Psoas muscle (tissue), 8 donors: ENCODE data around the gene SYNGR3. TPM values are rescaled to one million over a fixed set of nuclear protein-coding genes. Genes with fewer than 3 reads are reported as not detected.

Experiments used
- ATAC-seq, 4 donors: fragments of 200-7000 bp; cut with Tn5 transposase; one replicate each; pipeline ENCODE4 v1.9.1; 2020; ENCODE audit warnings: moderate library complexity in 3 of 4, mild to moderate bottlenecking in 2 of 4
- DNase-seq, 2 donors: peaks; one replicate each; pipeline ENCODE4 v3.0.0-alpha.2; 2020
- H3K27ac ChIP-seq: fragments of 200-600 bp; one replicate; pipeline ENCODE4 v1.8.0; 2022
- H3K27me3 ChIP-seq, 3 donors: fragments of 200-600 bp in 1 of 3; one replicate each; pipeline versions ENCODE4 v1.6.1 to v1.8.0; 2013 to 2022; ENCODE audit warnings: low read length in 2 of 3, mild to moderate bottlenecking in 2 of 3, moderate library complexity in 1 of 3; ENCODE audit not compliant: insufficient read depth in 3 of 3
- H3K36me3 ChIP-seq, 2 donors: fragments of 200-600 bp in 1 of 2; one replicate each; pipeline versions ENCODE4 v1.6.1 to v1.8.0; 2013 to 2022; ENCODE audit warnings: low read depth in 1 of 2, mild to moderate bottlenecking in 1 of 2, moderate library complexity in 1 of 2; ENCODE audit not compliant: insufficient read depth in 1 of 2
- H3K4me1 ChIP-seq: fragments of 200-600 bp; one replicate; pipeline ENCODE4 v1.8.0; 2022
- H3K4me3 ChIP-seq: fragments of 200-600 bp; one replicate; pipeline ENCODE4 v1.8.0; 2022; ENCODE audit warnings: mild to moderate bottlenecking
- H3K9me3 ChIP-seq: fragments of 200-600 bp; one replicate; pipeline ENCODE4 v1.8.0; 2022
- CTCF ChIP-seq: fragments of 200-600 bp; IDR thresholded peaks from one replicate; pipeline ENCODE4 v1.8.0; 2022; ENCODE audit warnings: antibody characterized with exemption
- WGBS, 3 donors: extraction: QIAGEN DNeasy Blood & Tissue Kit; methylation state at CpG; one replicate each; pipeline versions ENCODE4 v1.1.6 to v1.1.7; 2013; 5-methylcytosine and 5-hydroxymethylcytosine counted together
- intact Hi-C, 2 donors: fragments of 100-400 bp; cut with DNase I; formaldehyde crosslinking; loops; one replicate each; pipeline versions ENCODE4 v1.11.0 to v1.14.2; 2022
- polyA plus RNA-seq, 3 donors: library from polyadenylated mRNA; stranded (reverse); fragments of 200-250 nt; gene quantifications; one replicate each; pipeline ENCODE4 v1.2.3, GENCODE V29; 2013
- total RNA-seq, 4 donors: library from RNA; stranded (reverse); fragmentation: NEBNext Ultra II Directional in 2 of 4; extraction: Animal tissue kit (Norgen Biotek cat#: 25700) in 2 of 4; gene quantifications; one replicate each; pipeline versions ENCODE4 v1.2.1 to v1.2.4, GENCODE V29; 2021 to 2023
- donor health status: healthy with polysubstance abuse.
- donor health status: DM: no; HTN: no; CAD: no; lungs with moderate emphysema.
- donor health status: Bipolar disorder and iron deficiency.
- donor health status: healthy.
- donor health status: DM: yes; HTN: yes; CAD: no.
- donor health status: DM: no; HTN: no; CAD: no.
- donor health status: DM: no; HTN: no; CAD: no.
- donor health status: DM: yes; HTN: yes; CAD: no.

SYNGR3 gene
- total and polyA plus RNA-seq, 7 donors = 0.24 to 0.85 (median 0.25) TPM; not detected in 1

DNA sequence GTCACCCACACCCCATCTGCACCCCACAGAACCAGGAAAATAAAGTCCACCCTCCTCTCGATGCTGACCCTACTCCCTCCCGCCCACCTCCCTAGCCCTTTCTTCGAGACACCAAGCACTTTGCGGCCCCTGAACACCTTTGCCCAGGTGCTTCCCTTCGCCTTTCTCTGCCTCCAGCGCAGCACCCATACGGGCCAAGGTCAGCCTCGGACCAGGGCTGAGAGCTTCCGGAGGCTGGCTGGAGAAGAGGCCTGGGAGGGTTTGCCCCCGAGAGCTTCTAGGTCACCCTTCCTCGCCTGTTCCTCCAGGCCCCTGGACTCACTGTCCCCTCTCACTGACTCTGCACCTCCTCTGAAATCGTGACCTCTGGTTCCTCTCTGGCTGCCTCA lies 34.3 kb downstream of the SYNGR3 start:
- DNase-seq = no peak
- ATAC-seq = no peak
- Histone ChIP-seq H3K4me1 (peaks cover 24% of the 10 kb centered on the region), H3K27ac (peak overlapping the region; percentile 52), H3K4me3 (peak overlapping the region; percentile 46), H3K27me3 (peaks cover 0 to 27% (median 16%) of the 10 kb centered on the region in 3 donors), H3K9me3 (no peaks in the 10 kb centered on the region), H3K36me3 (no peaks in the 10 kb centered on the region)
- intact Hi-C loops = loop anchor here in 1 of 2 donors (5.0 kb wide), 1 partner anchor 128 kb away; no protein-coding TSS in a partner anchor
- TF ChIP-seq CTCF = no peak
- WGBS, 3 donors = 82 to 85% (median 83%) methylated on average over 11 to 12 of the region's 12 CpGs

DNA sequence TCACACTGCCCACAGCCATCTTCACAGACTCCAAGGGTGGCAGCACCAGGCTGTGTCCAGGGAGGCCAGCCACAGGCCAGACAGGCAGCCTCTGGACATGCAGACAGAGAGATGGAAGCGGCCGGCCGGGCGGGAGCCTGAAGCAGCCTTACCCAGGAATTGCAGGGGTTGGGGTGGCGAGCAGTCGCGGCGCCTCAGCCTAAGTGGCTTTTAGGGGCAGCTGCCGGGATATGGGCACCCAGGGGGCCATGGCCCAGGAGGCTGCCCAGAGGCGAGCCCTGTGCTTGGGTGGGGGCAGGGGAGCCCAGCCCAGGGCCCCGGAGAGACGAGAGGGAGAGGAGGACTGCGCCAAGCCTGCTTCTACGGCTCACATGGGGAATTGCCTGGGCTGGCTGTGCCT lies 35.5 kb downstream of the SYNGR3 start:
- DNase-seq (no peak), ATAC-seq (no peak)
- peaks cover 0 to 15% (median 6%) of the 10 kb centered on the region in 3 donors for H3K27me3 ChIP-seq
- no peaks in the 10 kb centered on the region for H3K9me3 ChIP-seq
- no peak overlapping the region for H3K27ac ChIP-seq
- WGBS, 3 donors = 88 to 95% (median 93%) methylated on average over 11 to 14 of the region's 14 CpGs
- intact Hi-C loops = no loop called here
- H3K4me1 ChIP-seq = peaks cover 24% of the 10 kb centered on the region
- no peak for TF ChIP-seq CTCF
- no peak overlapping the region for H3K4me3 ChIP-seq
- peaks cover 0 to 5% of the 10 kb centered on the region in 2 donors for H3K36me3 ChIP-seq

GRCh38 chr16:2025878-2026460 lies 36.2 kb downstream of the SYNGR3 start:
- Histone ChIP-seq H3K27me3 (peaks cover 0 to 8% (median 3%) of the 10 kb centered on the region in 3 donors), H3K36me3 (peaks cover 0 to 5% of the 10 kb centered on the region in 2 donors), H3K4me3 (peak overlapping the region; percentile 64), H3K27ac (peak overlapping the region; percentile 70), H3K4me1 (peaks cover 24% of the 10 kb centered on the region), H3K9me3 (no peaks in the 10 kb centered on the region)
- intact Hi-C loops = no loop called here
- WGBS, 3 donors = 74 to 91% (median 76%) methylated on average over 16 of the region's 16 CpGs
- DNase-seq = no peak
- ATAC-seq = no peak
- TF ChIP-seq CTCF = no peak

DNA sequence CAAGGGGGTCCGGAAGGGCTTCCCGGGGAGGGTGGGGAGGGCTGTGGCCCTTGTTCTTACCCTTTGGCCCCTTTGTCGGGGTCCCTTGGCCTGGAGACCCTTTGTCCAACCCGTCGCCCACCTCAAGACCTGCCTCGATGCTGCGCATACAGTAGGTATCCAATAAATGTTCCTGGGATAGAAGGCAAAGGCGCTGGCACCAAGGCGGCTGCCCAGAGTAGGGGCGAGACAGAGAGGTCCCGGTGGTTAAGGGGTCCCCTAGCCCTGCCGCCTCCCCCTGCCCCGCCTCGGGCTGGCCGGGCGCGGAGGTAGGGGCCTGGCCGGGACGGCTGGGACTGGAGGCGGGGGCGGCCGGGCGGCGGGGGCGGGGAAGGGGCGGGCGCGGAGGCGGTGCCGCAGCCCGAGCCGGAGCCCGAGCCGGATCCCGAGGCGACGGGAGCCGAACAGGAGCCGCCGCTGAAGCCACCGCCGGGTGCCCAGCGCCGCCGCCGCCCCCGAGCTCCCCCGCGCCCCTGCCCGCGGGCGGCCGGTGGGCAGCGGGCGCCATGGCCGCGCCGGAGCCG lies 36.8 kb downstream of the SYNGR3 start, which contains the start of gene NHERF2:
NHERF2 (plus strand) TSS at position 442 of the 563 bp plus-strand sequence; CDS start at position 546, 104 bp downstream.
- H3K27ac ChIP-seq = peak within 1 kb of the TSS; percentile 70
- H3K4me3 ChIP-seq = peak within 1 kb of the TSS; percentile 78
- peaks cover 0 to 5% of the 10 kb centered on the region in 2 donors for H3K36me3 ChIP-seq
- intact Hi-C loops = loop anchor here in 1 of 2 donors (1.0 kb wide), 1 partner anchor 46 kb away; no protein-coding TSS in a partner anchor
- 7 to 29% (median 11%) methylated on average over 10 to 59 of the region's 59 CpGs for WGBS, 3 donors
- peak; percentile 10 to 38 (median 26) for ATAC-seq
- peaks cover 24% of the 10 kb centered on the region for H3K4me1 ChIP-seq
- no peaks in the 10 kb centered on the region for H3K9me3 ChIP-seq
- DNase-seq = peak in 1 of 2 donors; percentile 66
- peaks cover 0 to 3% (median 2%) of the 10 kb centered on the region in 3 donors for H3K27me3 ChIP-seq
- TF ChIP-seq CTCF = no peak
